Suprapubic skin (tissue), 4 donors: ENCODE results near the gene TBC1D9. TPM values are rescaled to one million over a fixed set of nuclear protein-coding genes. Genes with fewer than 3 reads are reported as not detected.

Source experiments
- DNase-seq, 2 donors: peaks; one replicate each; pipeline ENCODE4 v3.0.0-alpha.2; 2019; ENCODE audit warnings: low spot score in 2 of 2
- H3K27ac ChIP-seq: fragments of 200-600 bp; sonication (generic); one replicate; pipeline ENCODE4 v1.5.1; 2019
- H3K27me3 ChIP-seq: fragments of 200-600 bp; sonication (generic); one replicate; pipeline ENCODE4 v1.5.1; 2019
- H3K36me3 ChIP-seq: fragments of 200-600 bp; sonication (generic); one replicate; pipeline ENCODE4 v1.5.1; 2019
- H3K4me1 ChIP-seq: fragments of 200-600 bp; sonication (generic); one replicate; pipeline ENCODE4 v1.5.1; 2019
- H3K4me3 ChIP-seq: fragments of 200-600 bp; sonication (generic); one replicate; pipeline ENCODE4 v1.5.1; 2019; ENCODE audit warnings: mild to moderate bottlenecking
- H3K9me3 ChIP-seq: fragments of 200-600 bp; sonication (generic); one replicate; pipeline ENCODE4 v1.5.1; 2019
- CTCF ChIP-seq, 2 donors: fragments of 200-600 bp in 1 of 2; fragments of 450-650 bp in 1 of 2; sonication (generic) in 1 of 2; IDR thresholded peaks; one replicate each; pipeline ENCODE4 v1.5.1; 2016 to 2019; ENCODE audit warnings: antibody characterized with exemption in 2 of 2, mild to moderate bottlenecking in 1 of 2, moderate library complexity in 1 of 2
- EP300 ChIP-seq: sonication (generic); formaldehyde crosslinking; IDR thresholded peaks from one replicate; pipeline ENCODE4 v1.6.1; 2017; ENCODE audit warnings: antibody characterized with exemption
- POLR2A ChIP-seq, 2 donors: fragments of 450-650 bp; IDR thresholded peaks; one replicate each; pipeline ENCODE4 v1.6.1; 2017; ENCODE audit warnings: antibody characterized with exemption in 2 of 2, mild to moderate bottlenecking in 2 of 2, moderate library complexity in 2 of 2
- POLR2AphosphoS5 ChIP-seq, 3 donors: sonication (generic); formaldehyde crosslinking; IDR thresholded peaks; one replicate each; pipeline ENCODE4 v1.6.1; 2017; ENCODE audit warnings: antibody characterized with exemption in 3 of 3
- WGBS: methylation state at CpG from one replicate; pipeline ENCODE4 v1.1.5; 2018; 5-methylcytosine and 5-hydroxymethylcytosine counted together
- total RNA-seq, 4 donors: library from RNA; depleted of rRNA; stranded (reverse); fragments of >200 nt; gene quantifications; one replicate each; pipeline ENCODE4 v1.1.0, GENCODE V29; 2016

Gene TBC1D9
- total RNA-seq, 4 donors from 2014 or later = 5.7 to 9.8 (median 8.9) TPM

- Histone ChIP-seq H3K27me3 (no peaks in the 10 kb centered on the region), H3K9me3 (no peaks in the 10 kb centered on the region), H3K27ac (no peak overlapping the region), H3K4me3 (no peak overlapping the region), H3K4me1 (peaks cover 19% of the 10 kb centered on the region), H3K36me3 (no peaks in the 10 kb centered on the region)
- no peak for TF ChIP-seq POLR2A (IDR thresholded peaks at IDR 0.05)
- no peak for TF ChIP-seq CTCF (IDR thresholded peaks at IDR 0.05)
- TF ChIP-seq POLR2AphosphoS5 (IDR thresholded peaks at IDR 0.05) = no peak
- TF ChIP-seq EP300 = no peak
- no peak for DNase-seq
- 75% methylated on average over 2 of the region's 2 CpGs for WGBS
These were observed 41.1 kb downstream of the TBC1D9 start for GRCh38 chr4:140715119-140715518.

- Histone ChIP-seq H3K4me3 (no peak overlapping the region), H3K36me3 (no peaks in the 10 kb centered on the region), H3K27ac (no peak overlapping the region), H3K9me3 (no peaks in the 10 kb centered on the region), H3K27me3 (no peaks in the 10 kb centered on the region), H3K4me1 (no peaks in the 10 kb centered on the region)
- WGBS = 79% methylated on average over 4 of the region's 4 CpGs
- DNase-seq = no peak
- no peak for TF ChIP-seq POLR2A (IDR thresholded peaks at IDR 0.05)
- TF ChIP-seq CTCF (IDR thresholded peaks at IDR 0.05) = no peak
- no peak for TF ChIP-seq EP300
- no peak for TF ChIP-seq POLR2AphosphoS5 (IDR thresholded peaks at IDR 0.05)
These were observed 44.3 kb downstream of the TBC1D9 start for GRCh38 chr4:140711910-140712309.

GRCh38 chr4:140710908-140711622, 45.1 kb downstream of the TBC1D9 start:
- WGBS = 73% methylated on average over 11 of the region's 11 CpGs
- no peak for DNase-seq
- no peaks in the 10 kb centered on the region for H3K4me1 ChIP-seq
- no peak overlapping the region for H3K27ac ChIP-seq
- no peak for TF ChIP-seq POLR2A (IDR thresholded peaks at IDR 0.05)
- TF ChIP-seq EP300 = no peak
- TF ChIP-seq CTCF (IDR thresholded peaks at IDR 0.05) = no peak
- no peak for TF ChIP-seq POLR2AphosphoS5 (IDR thresholded peaks at IDR 0.05)
- no peaks in the 10 kb centered on the region for H3K36me3 ChIP-seq
- H3K9me3 ChIP-seq = no peaks in the 10 kb centered on the region
- H3K4me3 ChIP-seq = no peak overlapping the region
- H3K27me3 ChIP-seq = no peaks in the 10 kb centered on the region

- no peak overlapping the region for H3K4me3 ChIP-seq
- no peak for DNase-seq
- H3K9me3 ChIP-seq = no peaks in the 10 kb centered on the region
- H3K36me3 ChIP-seq = no peaks in the 10 kb centered on the region
- H3K27me3 ChIP-seq = no peaks in the 10 kb centered on the region
- H3K4me1 ChIP-seq = peaks cover 7% of the 10 kb centered on the region
- TF ChIP-seq POLR2AphosphoS5 (IDR thresholded peaks at IDR 0.05) (no peak), POLR2A (IDR thresholded peaks at IDR 0.05) (no peak), EP300 (no peak), CTCF (IDR thresholded peaks at IDR 0.05) (no peak)
- 95% methylated on average over 1 of the region's 1 CpG for WGBS
- H3K27ac ChIP-seq = no peak overlapping the region
These were observed 48.9 kb downstream of the TBC1D9 start for GRCh38 chr4:140707325-140707724.

- DNase-seq = no peak
- H3K9me3 ChIP-seq = no peaks in the 10 kb centered on the region
- peaks cover 14% of the 10 kb centered on the region for H3K4me1 ChIP-seq
- TF ChIP-seq POLR2AphosphoS5 (IDR thresholded peaks at IDR 0.05) (no peak), CTCF (IDR thresholded peaks at IDR 0.05) (no peak), POLR2A (IDR thresholded peaks at IDR 0.05) (no peak), EP300 (no peak)
- H3K27ac ChIP-seq = no peak overlapping the region
- 92% methylated on average over 1 of the region's 1 CpG for WGBS
- no peak overlapping the region for H3K4me3 ChIP-seq
- no peaks in the 10 kb centered on the region for H3K27me3 ChIP-seq
- no peaks in the 10 kb centered on the region for H3K36me3 ChIP-seq
These were observed 49.5 kb downstream of the TBC1D9 start for GRCh38 chr4:140706665-140707064.
